Caki2 (cell line): ENCODE data around the gene FANCD2. TPM values are rescaled to one million over a fixed set of nuclear protein-coding genes. Genes with fewer than 3 reads are reported as not detected.
"Not testable (repeated sequence)": the region's sequence is repeated elsewhere in the genome, so short reads cannot be mapped to it uniquely, and the experiment has no call there.

Source experiments
- DNase-seq: peaks from one replicate; pipeline ENCODE4 v3.0.0-alpha.2; 2015; ENCODE audit warnings: low read depth
- in situ Hi-C: cut with HindIII; loops from 2 replicates; pipeline ENCODE4 v1.10.0; 2016; ENCODE audit warnings: low sequenced_read_pairs, low pct_unique_long_range_greater_than_20kb, mixed read lengths
- total RNA-seq: library from RNA; depleted of rRNA; stranded (reverse); fragments of >200 nt; shearing (Covaris generic); gene quantifications from 2 replicates; pipeline ENCODE4 v1.2.3, GENCODE V29; 2014; ENCODE audit warnings: low replicate concordance

Gene FANCD2
- total RNA-seq, 1 experiment from 2014 or later = 30.9 TPM

DNA sequence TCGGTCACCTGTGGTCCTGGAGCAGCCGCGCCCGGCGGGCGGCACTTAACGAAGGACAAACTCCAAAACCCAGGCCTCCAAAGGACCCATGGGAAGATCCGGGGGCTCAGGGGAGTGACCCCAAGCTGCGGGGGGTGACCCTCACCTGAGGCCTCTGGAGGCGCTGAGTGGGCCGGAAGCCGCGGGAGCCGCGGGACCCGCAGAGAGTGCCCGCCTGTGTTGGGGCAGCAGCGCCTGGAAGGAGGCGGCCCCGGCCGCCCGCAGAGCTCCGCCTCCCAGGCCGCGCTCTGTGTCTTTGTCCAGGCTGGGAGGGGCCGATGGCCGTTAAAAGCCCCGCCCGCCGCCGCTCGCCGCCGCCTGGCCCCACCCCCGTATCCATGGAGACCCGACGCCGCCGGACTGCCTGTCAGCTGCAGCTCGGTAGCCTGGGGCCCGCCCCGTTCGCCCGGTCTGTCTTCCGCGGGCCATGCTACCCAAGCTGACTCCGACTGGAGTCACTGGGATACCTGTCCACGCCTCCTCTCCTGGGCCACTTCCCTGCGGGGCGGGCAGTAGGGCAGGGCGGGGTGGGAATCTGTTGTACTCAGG is 15.3 kb upstream of the FANCD2 start:
- peak; percentile 79 for DNase-seq
- in situ Hi-C loops = no loop called here

DNA sequence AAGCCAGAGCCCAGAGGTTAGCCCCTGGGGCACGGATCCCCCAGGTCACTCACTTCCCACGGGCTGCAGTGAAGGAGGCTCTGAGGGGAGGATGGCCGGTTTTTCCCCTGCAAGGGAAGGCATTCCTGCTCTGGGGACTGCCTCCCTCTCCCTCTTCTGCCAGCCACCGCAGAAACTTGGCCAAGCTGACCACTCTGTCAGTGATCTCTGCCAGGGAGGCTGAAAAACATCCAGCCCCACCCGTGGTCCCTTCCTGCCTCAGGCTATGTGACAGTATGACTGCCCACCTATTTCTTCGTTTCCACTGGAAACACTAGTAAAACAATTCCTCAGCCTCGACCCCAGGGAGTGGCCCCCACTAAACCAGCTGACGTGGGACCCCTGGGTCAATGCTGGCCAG is 14.6 kb upstream of the FANCD2 start:
- DNase-seq = no peak
- in situ Hi-C loops = no loop called here

DNA sequence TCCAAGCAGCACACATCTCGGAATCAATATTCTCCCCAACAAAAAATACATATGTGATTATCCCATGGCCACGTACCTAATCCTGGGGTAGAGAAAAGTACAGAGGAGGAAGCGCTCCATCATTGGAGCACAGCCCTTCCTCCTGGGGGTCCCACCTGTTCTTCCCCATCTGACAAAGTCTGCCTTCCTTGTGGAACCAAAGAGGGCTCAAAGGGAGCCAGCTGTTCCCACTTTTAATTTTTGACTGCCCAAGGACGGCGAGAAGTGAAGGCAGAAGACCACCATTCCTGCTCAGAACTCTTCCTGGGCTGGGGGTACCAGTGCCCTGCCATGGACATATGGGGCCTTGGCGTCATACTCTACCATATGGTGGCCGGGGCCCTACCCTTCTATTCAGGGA is 14.1 kb upstream of the FANCD2 start:
- in situ Hi-C loops = no loop called here
- no peak for DNase-seq

DNA sequence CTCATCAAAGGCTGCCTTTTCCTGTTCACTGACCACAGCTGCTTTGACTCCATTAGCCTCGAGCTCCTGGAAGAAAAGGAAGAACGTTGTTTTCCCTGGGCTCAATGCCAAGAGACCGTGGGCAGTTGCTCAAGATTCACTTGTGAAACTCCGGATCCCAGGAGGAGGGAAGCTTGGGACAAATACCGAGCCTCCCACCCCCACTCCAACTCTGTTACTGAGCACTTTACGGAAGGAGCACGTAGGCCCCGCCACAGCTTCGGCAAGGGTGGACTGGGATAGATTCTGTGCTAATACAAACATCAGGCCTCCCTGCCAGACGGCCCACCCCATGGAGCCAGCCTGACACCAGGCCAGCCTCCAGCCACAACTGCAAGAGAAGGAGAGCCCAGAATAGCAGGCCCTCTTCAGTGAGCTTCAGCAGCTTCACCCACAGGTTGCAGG is 10.8 kb upstream of the FANCD2 start:
- in situ Hi-C loops = no loop called here
- peak; percentile 16 for DNase-seq

DNA sequence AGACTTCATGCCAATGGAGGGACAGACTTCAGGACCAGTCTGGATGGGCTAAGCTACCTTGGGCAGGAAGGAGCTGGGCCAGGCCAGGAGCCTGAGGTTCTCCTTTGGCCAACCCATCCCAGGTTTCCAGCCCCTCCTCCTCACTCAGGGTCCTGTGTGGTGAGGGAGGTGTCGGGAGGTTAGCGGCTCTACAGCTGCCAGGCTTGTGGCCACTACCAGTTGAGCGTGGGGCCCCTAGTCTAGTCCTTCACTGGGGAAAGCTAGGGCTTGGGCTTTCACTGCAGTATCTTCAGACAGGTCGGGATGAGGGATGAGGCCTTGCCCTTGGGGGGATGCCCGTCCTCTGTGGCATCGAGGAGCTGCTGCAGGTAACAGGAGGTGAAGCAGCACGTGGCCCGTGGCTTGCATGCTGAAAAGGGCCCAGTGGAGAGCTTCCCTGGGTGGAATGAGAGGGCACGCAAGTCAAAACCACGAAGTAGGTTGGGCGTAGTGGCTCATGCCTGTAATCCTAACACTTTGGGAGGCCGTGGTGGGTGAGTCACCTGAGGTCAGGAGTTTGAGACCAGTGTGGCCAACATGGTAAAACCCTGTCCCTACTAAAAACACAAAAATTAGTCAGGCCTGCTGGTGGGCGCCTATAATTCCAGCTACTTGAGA is 8.5 kb upstream of the FANCD2 start:
- in situ Hi-C loops = no loop called here
- peak; percentile 34 for DNase-seq

DNA sequence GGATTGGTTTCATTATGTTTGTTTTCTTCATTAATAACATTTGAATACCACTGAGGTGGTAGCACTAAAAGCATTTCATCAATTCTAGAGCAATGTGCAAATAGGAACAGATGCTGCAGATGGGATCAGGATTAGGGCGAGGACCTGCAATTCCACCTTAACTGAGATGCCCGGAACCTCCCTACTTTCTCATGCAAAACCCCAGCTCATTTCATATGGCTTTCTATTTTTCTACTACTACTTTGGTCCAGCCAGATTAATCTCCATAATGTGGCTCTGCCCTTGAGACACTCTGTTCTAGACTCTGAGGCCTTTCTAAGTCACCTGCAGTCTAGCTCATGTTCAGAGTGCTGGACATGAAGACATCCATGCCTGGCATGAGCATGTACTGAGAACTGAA is 7.4 kb upstream of the FANCD2 start:
- DNase-seq, in situ Hi-C loops: not testable (repeated sequence)

DNA sequence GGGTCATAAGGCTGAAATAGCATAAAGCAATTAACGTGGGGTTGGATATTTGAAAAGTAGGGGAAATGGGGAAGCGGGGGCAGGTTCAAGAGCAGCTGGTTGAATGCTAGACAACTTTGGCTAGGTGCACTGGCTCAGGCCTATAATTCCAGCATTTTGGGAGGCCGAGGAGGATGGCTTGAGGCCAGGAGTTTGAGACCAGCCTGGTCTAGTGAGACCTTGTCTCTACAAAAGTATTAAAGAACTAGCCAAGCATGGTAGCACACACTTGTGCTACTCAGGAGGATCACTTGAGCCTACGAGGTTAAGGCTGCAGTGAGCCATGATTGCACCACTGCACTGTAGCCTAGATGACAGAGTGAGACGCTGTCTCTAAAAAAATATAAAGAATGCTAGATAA is 6.9 kb upstream of the FANCD2 start:
- no peak for DNase-seq
- in situ Hi-C loops = no loop called here

DNA sequence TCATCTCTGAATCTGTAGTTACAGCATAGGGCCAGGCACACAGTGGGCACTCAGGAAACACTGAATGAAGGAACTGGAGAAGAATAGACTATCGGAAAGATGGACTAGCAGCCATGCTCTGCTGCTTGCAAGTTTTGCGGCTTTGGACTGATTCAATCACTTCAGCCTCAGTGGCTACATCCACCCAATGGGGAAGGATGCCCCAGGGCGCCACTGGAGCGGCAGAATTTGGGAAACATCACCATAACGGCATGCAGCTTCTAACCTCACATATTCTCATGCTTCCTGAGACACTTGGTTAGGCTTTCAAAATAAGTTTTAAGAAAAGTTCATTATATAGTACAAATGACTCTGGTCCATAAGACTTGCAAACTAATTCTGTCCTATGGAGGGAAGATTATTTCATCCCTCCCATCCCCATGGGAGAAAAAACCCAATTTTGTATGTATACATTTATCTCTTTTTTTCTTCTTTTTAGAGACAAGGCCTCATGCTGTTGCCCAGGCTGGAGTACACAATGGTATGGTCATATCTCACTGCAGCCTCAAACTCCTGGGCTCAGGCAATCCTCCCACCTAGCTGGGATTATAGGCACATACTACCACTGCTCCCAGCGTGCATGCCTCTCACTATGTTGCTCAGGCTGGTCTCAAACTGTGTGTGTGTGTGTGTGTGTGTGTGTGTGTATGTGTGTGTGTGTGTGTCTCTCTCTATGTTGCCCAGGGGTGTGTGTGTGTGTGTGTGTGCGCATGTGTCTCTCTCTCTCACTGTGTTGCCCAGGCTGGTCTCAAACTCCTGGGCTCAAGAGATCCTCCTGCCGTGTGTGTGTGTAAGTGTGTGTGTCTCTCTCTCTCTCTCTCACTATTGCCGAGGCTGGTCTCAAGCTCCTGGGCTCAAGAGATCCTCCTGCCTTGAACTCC is 4.1 kb upstream of the FANCD2 start:
- DNase-seq = no peak
- in situ Hi-C loops = no loop called here

DNA sequence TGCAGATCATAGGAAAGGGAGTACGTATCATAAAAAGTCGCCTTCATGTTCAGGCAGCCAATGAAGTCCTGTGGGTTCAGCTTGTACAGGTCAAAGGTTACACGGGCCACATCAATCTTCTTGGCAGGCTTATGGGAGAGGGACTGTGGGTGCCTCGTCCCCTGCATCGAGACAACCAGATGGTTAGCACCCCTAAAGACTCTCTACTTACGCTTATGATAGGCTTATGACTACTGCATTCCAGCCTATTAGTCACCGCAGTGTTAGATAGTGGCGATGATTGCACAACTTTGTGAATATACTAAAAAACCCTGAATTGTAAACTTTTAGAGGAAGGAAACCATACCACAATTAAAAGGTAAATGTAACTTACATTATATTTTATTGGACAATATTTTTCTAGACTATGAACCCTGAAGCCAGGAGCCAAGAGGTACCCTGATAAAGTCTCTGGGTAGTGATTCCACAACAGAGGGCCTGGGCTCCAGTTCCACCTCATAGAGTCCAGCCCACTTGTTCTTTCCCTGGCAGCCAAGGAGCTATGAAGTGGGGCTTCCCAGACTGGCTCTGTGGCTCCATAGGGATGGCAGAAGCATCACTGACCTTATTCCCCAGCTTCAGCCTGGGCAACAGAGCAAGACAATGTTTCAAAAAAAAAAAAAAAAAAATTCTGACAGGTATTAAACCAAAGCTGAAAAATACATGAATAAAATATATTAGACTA is 2.5 kb upstream of the FANCD2 start:
- in situ Hi-C loops = no loop called here
- peak; percentile 35 for DNase-seq

DNA sequence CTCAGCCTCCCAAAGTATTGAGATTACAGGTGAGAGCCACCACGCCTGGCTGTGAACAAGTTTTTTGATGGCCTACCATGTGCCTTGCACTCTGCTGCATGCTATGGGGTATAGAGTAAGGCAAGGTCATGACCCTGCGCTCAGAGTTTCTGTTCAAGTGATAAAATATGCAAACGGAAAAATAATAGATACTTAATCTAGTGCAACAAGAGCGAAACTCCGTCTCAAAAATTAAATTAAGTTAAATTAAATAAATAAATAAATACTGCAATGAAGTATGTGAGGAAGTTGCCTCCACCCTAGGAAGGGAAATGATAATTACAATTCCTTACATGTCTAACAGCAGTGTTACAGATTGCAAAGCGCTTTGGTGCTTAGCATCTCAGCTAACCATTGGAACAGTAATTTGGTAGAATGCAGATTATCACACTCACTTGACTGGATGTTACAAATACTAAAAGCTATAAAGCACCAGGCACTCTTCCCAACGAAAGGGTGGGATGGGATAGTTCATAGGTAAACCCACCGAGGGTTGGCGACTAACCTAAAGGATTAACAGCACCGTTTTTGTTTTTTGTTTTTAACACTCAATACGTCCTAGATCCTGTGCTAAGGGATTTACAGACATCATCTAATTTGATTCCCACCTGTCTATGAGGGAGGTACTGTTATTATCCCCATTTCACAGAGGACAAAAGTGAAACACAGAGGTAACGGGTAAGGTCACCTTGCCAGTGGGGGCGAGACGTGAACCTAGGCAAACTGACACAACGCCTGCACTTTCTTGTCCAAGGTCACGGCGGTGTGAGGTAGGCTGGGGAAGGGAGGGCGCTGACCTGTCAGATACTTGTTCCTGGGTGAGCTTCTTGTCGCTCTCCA is 793 bp upstream of the FANCD2 start:
- no peak for DNase-seq
- in situ Hi-C loops = no loop called here

DNA sequence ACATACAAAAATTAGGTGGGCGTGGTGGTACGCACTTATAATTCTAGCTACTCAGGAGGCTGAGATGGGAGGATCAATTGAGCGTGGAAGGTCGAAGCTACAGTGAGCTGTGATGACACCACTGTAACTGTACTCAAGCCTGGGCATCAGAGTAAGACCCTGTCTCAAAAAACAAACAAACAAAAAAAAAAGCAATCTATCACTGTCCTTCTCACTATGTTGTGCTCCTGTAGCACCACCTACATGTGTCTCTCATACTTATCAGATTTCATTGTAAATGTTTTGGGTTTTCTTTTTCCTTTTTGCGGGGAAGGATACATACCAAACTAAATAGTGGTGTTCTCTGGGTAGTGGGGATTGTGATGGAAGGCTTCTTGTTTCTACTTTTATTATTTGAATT is 14.8 kb downstream of the FANCD2 start:
- no peak for DNase-seq
- in situ Hi-C loops = no loop called here

DNA sequence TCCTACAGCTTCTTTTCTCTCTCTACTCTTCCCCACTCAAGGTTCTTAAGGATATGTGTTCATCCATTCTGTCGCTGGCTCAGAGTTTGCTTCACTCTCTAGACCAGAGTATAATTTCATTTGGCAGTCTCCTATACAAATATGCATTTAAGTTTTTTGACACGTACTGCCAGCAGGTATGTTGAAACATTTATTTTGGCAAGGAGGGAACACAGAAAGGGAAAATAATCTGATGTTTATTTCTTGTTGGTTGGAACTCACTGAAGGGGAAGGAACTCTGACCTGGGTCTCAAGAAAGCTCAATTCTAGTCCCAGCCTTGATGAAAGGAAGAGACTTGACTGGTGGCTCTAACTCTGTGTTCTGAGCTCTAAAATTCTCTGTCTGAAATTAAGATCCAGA is 21.6 kb downstream of the FANCD2 start:
- in situ Hi-C loops = no loop called here

DNA sequence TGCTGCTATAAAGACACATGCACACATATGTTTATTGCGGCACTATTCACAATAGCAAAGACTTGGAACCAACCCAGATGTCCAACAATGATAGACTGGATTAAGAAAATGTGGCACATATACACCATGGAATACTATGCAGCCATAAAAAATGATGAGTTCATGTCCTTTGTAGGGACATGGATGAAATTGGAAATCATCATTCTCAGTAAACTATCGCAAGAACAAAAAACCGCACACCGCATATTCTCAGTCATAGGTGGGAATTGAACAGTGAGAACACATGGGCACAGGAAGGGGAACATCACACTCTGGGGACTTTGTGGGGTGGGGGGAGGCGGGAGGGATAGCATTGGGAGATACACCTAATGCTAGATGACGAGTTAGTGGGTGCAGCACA is 26.8 kb downstream of the FANCD2 start:
- DNase-seq, in situ Hi-C loops: not testable (repeated sequence)

More for the DNA sequence above, 21.6 kb downstream of the FANCD2 start:
- no peak for DNase-seq

DNA sequence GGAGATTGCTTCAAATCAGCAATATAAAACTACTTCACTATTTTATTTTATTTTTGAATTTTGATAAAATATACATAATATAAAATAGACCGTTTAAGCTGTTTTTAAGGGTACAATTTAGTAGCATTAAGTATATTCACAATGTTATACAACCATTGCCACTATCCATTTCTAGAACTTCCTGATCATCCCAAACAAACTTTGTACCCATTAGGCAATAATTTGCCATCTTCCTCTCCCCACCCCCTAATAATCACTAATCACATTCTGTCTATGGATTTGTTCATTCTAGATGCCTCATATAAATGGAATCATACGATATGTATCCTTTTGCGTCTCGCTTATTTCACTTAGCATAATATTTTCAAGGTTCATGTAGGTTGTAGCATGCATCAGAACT is 28.9 kb downstream of the FANCD2 start:
- no peak for DNase-seq
- in situ Hi-C loops = no loop called here

DNA sequence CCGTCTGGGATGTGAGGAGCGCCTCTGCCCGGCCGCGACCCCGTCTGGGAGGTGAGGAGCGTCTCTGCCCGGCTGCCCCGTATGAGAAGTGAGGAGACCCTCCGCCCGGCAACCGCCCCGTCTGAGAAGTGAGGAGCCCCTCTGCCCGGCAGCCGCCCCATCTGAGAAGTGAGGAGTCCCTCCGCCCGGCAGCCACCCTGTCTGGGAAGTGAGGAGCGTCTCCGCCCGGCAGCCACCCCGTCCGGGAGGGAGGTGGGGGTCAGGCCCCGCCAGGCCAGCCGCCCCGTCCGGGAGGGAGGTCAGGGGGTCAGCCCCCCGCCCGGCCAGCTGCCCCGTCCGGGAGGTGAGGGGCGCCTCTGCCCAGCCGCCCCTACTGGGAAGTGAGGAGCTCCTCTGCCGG is 43.8 kb downstream of the FANCD2 start:
- in situ Hi-C loops = not testable (repeated sequence)

DNA sequence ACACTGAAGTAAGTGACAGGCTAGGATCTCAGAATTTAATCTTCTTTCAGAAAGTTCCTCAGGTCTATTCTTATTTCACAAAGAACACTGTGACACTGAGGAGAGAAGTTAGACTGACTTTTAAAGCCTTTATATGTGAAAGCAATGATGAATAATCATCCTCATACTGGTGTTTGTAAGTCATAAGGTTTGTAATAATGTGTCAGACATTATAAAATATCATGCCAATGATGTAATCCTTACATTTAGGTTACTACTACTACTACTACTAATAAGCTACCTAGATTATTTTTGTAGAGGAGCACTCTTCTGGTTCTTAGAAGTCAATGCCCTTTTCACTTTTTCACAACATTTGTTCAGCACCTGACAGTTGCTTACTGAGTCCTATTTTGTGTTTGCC is 48.4 kb downstream of the FANCD2 start:
- in situ Hi-C loops = no loop called here
- DNase-seq = no peak

More for the DNA sequence above, 43.8 kb downstream of the FANCD2 start:
- not testable (repeated sequence) for DNase-seq

DNA sequence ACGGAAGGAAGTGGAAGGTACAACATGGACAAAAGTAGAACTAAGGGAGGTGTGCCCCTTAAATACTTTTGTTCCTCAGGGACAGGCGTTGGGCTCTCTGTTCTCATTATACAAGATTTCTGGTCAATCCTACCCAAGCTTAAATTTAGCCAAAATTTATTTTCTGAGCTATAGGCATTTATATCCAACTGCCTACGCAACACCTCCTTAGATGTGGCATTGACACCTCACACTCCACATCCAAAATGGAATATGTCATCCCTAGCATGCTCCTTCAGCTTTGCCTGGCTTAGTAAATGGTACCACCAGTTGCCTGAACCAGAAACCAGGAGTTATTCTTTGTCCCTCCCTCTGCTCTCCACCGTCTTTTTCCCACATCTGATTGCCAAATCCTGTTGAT is 55.6 kb downstream of the FANCD2 start:
- in situ Hi-C loops = no loop called here
- DNase-seq = no peak

DNA sequence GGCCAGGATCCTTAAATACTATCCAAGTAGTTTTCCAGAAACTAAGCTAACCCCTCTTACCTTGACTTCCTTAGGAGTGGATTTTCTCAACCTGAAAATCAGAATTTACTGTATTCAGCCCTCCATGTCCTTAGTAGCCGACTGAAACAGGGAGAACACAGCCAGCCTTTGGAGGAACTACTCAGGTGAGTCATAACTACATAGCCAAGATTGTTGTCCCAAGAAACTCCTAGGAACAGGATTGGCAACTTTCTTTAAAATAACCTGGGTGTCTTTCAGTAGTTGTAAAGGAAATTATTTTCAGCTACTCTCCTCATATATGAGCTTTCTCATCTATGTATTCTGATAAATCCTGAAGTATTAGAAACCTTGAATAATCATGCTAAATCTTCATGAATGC is 59.5 kb downstream of the FANCD2 start:
- in situ Hi-C loops = no loop called here
- no peak for DNase-seq
